Lower lobe of right lung (tissue), 2 donors: ENCODE data around the gene ARID1B. TPM values are rescaled to one million over a fixed set of nuclear protein-coding genes. Genes with fewer than 3 reads are reported as not detected.

Source experiments
- ATAC-seq, 2 donors: fragments of 200-7000 bp; cut with Tn5 transposase; one replicate each; pipeline ENCODE4 v1.9.1; 2020 to 2022; ENCODE audit warnings: mild to moderate bottlenecking in 2 of 2, moderate library complexity in 2 of 2
- DNase-seq: peaks from one replicate; pipeline ENCODE4 v3.0.0-alpha.2; 2020
- H3K27ac ChIP-seq: fragments of 200-600 bp; one replicate; pipeline ENCODE4 v1.8.0; 2022
- H3K27me3 ChIP-seq: fragments of 200-600 bp; one replicate; pipeline ENCODE4 v1.8.0; 2022; ENCODE audit warnings: low read depth
- H3K36me3 ChIP-seq: fragments of 200-600 bp; one replicate; pipeline ENCODE4 v1.8.0; 2022; ENCODE audit warnings: mild to moderate bottlenecking
- H3K4me1 ChIP-seq: fragments of 200-600 bp; one replicate; pipeline ENCODE4 v1.8.0; 2022
- H3K4me3 ChIP-seq: fragments of 200-600 bp; one replicate; pipeline ENCODE4 v1.8.0; 2022; ENCODE audit warnings: mild to moderate bottlenecking
- H3K9me3 ChIP-seq: fragments of 200-600 bp; one replicate; pipeline ENCODE4 v1.8.0; 2022
- intact Hi-C: fragments of 100-400 bp; cut with DNase I; formaldehyde crosslinking; loops from one replicate; pipeline ENCODE4 v1.11.0; 2022
- total RNA-seq: library from RNA; stranded (reverse); fragmentation: NEBNext Ultra II Directional; extraction: Animal tissue kit (Norgen Biotek cat#: 25700); gene quantifications from one replicate; pipeline ENCODE4 v1.2.1, GENCODE V29; 2021
- TF ChIP-seq, protein P1 (sequence below): fragments of 200-600 bp; IDR thresholded peaks from one replicate; pipeline ENCODE4 v1.8.0; 2022; ENCODE audit warnings: antibody characterized with exemption, mild to moderate bottlenecking
- donor health status: DM: no; HTN: yes; CAD: no; lungs with severe emphysema.

The ARID1B gene
- total RNA-seq, 1 donor from 2014 or later = 95.5 TPM

DNA sequence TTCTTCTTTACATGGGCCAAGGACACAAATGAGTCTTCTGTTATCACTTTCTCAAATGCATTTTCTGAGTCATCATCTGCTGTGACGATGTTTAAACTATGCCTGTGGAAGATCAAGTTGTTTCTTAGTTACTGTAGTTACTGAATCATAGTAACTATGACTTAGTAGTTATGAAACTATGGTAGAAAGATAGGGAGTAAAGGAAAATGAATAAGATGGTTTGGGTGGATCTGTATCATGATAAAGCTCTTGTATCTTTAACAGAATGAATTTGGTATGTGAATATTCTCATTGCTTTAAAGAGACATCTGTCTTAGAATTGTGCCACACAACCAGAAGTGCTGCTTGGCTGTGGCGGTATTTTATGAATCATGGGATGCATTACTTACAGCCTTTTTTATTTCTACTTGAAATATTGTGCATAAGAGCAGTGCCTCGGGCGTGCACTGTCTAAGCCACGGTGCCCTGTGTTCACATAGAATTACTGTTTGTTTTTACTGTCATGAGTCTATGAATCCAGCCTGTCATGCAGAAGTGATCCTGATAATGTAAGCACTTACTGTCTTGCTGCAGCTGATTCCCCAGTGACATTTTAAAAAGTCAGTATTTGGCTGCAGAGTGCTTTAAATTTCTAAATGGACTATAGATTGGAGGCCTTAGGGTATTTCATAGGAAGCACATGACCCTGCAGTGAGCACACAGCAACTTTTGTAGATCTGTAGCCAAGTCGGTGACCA, 330.9 kb downstream of the ARID1B start:
- ATAC-seq (peak in 1 of 2 donors; percentile 73), DNase-seq (no peak)
- H3K27ac ChIP-seq = peak overlapping the region; percentile 9

DNA sequence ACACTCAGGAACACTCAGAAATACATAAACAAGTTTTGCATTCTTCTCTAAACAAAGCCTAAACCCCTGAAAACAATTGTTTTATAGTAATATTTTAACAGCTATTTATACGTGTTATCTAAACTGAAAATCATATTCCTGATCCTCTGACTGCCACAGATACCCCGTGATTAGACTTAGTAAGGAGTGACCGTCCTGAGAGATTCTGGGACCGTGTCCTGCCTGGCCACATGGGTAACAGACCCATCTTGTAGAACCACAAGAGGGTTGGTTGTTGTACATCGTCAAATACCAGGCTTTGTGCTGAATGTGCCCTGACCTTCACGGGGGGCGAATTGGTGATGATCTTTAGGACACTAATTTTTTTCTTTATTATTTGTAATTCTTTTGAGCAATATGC, 331.7 kb downstream of the ARID1B start:
- H3K4me1 ChIP-seq = peaks cover 11% of the 10 kb centered on the region
- H3K9me3 ChIP-seq = no peaks in the 10 kb centered on the region
- H3K36me3 ChIP-seq = peaks cover 7% of the 10 kb centered on the region
- H3K4me3 ChIP-seq = no peak overlapping the region
- ATAC-seq (no peak), DNase-seq (no peak)
- no peak overlapping the region for H3K27ac ChIP-seq
- TF ChIP-seq, protein P1, sequence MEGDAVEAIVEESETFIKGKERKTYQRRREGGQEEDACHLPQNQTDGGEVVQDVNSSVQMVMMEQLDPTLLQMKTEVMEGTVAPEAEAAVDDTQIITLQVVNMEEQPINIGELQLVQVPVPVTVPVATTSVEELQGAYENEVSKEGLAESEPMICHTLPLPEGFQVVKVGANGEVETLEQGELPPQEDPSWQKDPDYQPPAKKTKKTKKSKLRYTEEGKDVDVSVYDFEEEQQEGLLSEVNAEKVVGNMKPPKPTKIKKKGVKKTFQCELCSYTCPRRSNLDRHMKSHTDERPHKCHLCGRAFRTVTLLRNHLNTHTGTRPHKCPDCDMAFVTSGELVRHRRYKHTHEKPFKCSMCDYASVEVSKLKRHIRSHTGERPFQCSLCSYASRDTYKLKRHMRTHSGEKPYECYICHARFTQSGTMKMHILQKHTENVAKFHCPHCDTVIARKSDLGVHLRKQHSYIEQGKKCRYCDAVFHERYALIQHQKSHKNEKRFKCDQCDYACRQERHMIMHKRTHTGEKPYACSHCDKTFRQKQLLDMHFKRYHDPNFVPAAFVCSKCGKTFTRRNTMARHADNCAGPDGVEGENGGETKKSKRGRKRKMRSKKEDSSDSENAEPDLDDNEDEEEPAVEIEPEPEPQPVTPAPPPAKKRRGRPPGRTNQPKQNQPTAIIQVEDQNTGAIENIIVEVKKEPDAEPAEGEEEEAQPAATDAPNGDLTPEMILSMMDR = no peak
- no peaks in the 10 kb centered on the region for H3K27me3 ChIP-seq
- intact Hi-C loops = no loop called here

More for the DNA sequence above, 330.9 kb downstream of the ARID1B start:
- Histone ChIP-seq H3K4me1 (peaks cover 11% of the 10 kb centered on the region), H3K27me3 (no peaks in the 10 kb centered on the region), H3K36me3 (peaks cover 7% of the 10 kb centered on the region), H3K9me3 (no peaks in the 10 kb centered on the region), H3K4me3 (no peak overlapping the region)
- intact Hi-C loops = no loop called here
- TF ChIP-seq, protein P1 = no peak

DNA sequence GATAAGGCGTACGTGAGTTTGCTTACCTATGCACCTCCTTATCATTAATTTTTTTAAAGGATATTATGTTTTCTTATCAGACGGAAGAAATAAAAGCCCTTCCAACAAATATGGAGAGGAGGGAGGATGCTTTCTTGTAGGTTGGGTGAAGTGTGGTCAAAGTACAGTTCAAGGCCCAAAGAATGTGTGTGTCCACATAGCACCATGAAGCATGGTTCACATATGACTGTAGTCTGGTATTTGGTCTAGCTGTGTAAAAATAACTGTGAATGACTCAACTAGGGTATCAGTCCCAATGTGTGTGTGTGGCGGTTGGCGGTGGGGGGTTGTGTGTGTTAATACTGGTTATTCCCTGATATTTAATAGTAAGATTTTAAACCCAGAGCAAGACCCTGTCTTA, 333.4 kb downstream of the ARID1B start:
- Histone ChIP-seq H3K27ac (no peak overlapping the region), H3K27me3 (no peaks in the 10 kb centered on the region), H3K4me3 (no peak overlapping the region), H3K9me3 (no peaks in the 10 kb centered on the region), H3K36me3 (peaks cover 7% of the 10 kb centered on the region), H3K4me1 (peaks cover 11% of the 10 kb centered on the region)
- intact Hi-C loops = no loop called here
- DNase-seq (no peak), ATAC-seq (no peak)
- TF ChIP-seq, protein P1 = no peak

DNA sequence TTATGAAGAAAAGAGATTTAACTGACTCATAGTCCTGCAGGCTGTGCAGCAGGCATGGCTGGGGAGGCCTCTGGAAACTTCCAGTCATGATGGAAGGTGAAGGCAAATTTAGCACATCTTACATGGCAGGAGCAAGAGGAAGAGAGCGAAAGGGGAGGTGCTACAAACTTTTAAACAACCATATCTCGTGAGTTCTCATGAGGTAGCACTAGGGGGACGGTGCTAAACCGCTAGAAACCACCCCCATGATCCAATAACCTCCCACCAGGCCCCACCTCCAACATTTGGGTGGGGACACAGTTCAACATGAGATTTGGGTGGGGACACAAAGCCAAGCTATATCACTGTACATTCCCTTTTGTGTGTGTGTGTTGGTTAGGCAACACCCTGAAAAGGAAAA, 336.2 kb downstream of the ARID1B start:
- TF ChIP-seq, protein P1 = no peak
- Histone ChIP-seq H3K36me3 (peaks cover 7% of the 10 kb centered on the region), H3K27me3 (no peaks in the 10 kb centered on the region), H3K4me3 (no peak overlapping the region), H3K9me3 (no peaks in the 10 kb centered on the region), H3K27ac (no peak overlapping the region), H3K4me1 (peaks cover 2% of the 10 kb centered on the region)
- DNase-seq (no peak), ATAC-seq (no peak)
- intact Hi-C loops = no loop called here

DNA sequence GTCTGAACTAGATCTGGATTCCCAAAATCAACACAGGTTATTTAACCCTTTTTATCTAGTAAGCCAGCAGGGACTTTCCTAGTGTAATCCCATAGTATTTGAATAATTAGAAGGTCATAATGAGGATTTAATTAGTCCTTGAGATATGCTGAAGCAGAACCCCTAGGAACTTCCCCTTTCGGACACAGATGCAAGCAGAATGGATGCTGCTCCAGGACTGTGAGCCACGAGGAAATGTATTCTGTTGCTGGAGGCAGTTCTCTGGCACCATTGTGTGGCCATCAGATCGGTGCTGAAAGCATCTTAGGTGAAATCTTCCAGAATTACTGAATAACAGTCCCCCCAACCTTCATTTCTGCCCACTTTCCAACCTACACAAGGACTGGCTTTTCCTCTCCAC, 339.2 kb downstream of the ARID1B start:
- intact Hi-C loops = no loop called here
- H3K27ac ChIP-seq = no peak overlapping the region
- H3K4me1 ChIP-seq = no peaks in the 10 kb centered on the region
- no peaks in the 10 kb centered on the region for H3K9me3 ChIP-seq
- H3K36me3 ChIP-seq = peaks cover 7% of the 10 kb centered on the region
- TF ChIP-seq, protein P1 = no peak
- H3K27me3 ChIP-seq = no peaks in the 10 kb centered on the region
- ATAC-seq (no peak), DNase-seq (no peak)
- no peak overlapping the region for H3K4me3 ChIP-seq
